Astrocyte of the spinal cord (primary cell): ENCODE results near the gene TMEM243.

Experiments used
- DNase-seq: peaks from one replicate; pipeline ENCODE4 v3.0.0; 2011; ENCODE audit warnings: low read depth, low spot score
- H3K4me3 ChIP-seq: 2 replicates; pipeline ENCODE4 v1.5.1; 2011; ENCODE audit warnings: low read depth, mild to moderate bottlenecking, low read length, moderate library complexity
- in situ Hi-C: cut with HindIII; loops from 2 replicates; pipeline ENCODE4 v1.10.0; 2017; ENCODE audit warnings: low sequenced_read_pairs
- TF ChIP-seq, protein P1 (sequence below): IDR thresholded peaks from 2 replicates; pipeline ENCODE4 v1.5.1; 2012; ENCODE audit warnings: low read depth, mild to moderate bottlenecking, low read length, inconsistent platforms

Gene TMEM243

DNA sequence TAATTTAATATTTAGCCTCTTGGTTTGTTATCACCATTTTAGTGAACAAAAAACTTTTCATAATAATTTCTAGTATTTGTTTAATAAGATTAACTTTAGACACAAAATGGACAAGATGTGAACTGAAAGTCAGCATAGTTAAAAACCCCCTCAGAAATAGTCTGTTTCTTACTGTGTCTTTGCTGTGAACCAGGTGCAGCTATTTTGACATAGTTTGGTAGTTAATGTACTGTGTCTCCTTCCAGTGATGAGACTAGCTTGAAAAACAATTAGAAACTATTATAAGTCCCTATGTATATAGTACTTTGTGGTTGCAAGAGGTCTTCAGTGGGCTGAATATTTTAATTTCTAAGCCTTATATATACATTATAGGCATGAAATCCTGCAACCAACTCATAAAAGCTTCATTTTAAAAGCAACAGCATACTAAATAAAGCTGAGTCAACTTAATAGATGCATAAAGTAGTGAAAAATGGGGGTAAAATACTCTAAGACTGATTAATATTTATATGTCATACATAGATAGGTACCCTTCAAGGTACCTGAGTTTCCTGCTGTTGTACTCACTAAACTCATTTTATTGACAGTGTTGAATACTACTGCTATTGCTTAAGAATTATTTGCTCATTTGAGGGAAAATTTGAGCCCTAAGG, 48.1 kb downstream of the TMEM243 start:
- no peak overlapping the region for H3K4me3 ChIP-seq
- DNase-seq = no peak
- TF ChIP-seq, protein P1, sequence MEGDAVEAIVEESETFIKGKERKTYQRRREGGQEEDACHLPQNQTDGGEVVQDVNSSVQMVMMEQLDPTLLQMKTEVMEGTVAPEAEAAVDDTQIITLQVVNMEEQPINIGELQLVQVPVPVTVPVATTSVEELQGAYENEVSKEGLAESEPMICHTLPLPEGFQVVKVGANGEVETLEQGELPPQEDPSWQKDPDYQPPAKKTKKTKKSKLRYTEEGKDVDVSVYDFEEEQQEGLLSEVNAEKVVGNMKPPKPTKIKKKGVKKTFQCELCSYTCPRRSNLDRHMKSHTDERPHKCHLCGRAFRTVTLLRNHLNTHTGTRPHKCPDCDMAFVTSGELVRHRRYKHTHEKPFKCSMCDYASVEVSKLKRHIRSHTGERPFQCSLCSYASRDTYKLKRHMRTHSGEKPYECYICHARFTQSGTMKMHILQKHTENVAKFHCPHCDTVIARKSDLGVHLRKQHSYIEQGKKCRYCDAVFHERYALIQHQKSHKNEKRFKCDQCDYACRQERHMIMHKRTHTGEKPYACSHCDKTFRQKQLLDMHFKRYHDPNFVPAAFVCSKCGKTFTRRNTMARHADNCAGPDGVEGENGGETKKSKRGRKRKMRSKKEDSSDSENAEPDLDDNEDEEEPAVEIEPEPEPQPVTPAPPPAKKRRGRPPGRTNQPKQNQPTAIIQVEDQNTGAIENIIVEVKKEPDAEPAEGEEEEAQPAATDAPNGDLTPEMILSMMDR = no peak
- in situ Hi-C loops = no loop called here

DNA sequence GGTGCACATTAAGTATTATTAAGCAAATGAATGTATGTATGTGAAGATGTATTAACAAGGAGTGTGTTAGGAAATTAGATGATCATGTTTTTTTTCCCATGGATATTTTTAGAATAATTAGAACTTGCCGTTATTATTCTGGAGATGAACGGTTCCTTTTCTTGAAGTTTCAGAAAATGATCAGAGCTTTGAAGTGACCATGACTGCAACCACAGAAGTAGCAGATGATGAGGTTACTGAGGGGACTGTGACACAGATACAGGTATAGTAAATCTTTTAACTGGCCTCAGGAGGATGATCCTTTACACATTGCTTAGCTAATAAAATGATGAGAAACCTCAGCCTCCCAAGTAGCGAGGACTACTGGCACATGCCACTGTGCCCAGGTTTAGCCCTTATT, 48.7 kb downstream of the TMEM243 start:
- no peak overlapping the region for H3K4me3 ChIP-seq
- in situ Hi-C loops = no loop called here
- DNase-seq = no peak
- TF ChIP-seq, protein P1 = no peak

DNA sequence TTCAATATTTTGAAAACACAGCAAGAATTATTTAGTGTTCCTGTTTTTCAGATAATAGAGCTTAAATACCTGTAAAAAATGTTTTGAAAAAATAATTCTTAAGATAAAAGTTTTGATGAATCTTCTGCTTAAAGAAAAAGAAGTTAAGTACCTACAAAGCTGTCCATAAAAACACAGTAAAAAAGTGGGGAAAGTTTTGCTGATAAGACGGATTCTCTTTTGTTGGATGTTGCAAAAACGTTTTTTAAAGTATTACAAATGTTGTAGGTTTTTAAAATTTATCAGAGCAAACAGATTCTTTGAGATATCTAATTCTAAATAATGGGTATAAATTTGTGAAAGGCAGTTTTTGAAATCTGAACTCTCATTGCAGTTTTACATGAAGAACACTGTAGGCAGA, 55.1 kb downstream of the TMEM243 start:
- H3K4me3 ChIP-seq = no peak overlapping the region
- TF ChIP-seq, protein P1 = no peak
- in situ Hi-C loops = no loop called here

DNA sequence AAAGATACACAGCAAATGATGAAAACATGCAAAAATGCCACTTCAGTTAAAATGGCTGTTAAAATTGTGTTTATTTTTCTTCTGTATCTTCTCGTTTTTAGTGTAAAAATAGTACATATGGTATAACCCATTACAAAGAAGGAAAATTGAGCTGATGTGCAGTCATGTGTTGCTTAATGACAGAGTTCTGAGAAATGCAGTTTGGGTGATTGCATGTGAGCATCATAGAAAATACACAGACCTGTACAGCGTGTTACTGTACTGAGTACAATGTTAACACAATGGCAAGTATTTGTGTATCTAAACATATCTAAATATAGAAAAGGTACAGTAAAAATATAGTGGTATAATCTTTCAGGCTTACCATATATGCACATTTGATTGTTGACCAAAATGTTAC, 60.0 kb downstream of the TMEM243 start:
- TF ChIP-seq, protein P1 = no peak
- no peak overlapping the region for H3K4me3 ChIP-seq
- no peak for DNase-seq
- in situ Hi-C loops = no loop called here

More for the DNA sequence above, 55.1 kb downstream of the TMEM243 start:
- no peak for DNase-seq

DNA sequence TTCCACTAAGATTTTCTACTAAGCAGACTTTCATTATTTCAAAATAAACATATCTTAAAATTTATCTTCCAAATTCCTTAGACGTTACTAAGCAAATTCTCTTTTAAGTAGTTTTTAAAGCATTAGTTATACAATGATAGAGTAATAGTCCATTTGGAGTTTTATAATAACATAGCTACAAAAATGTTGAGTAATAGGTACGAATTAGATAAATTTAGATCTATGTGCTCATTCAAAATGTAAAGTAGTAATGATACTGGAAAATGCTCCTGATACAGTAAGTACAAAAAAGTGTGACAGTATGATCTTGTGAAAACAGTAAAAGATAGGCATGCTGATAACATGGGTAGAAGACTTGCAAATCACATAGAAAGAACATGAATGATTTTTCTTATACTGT, 62.8 kb downstream of the TMEM243 start:
- TF ChIP-seq, protein P1 = no peak
- no peak for DNase-seq
- H3K4me3 ChIP-seq = no peak overlapping the region
- in situ Hi-C loops = no loop called here

DNA sequence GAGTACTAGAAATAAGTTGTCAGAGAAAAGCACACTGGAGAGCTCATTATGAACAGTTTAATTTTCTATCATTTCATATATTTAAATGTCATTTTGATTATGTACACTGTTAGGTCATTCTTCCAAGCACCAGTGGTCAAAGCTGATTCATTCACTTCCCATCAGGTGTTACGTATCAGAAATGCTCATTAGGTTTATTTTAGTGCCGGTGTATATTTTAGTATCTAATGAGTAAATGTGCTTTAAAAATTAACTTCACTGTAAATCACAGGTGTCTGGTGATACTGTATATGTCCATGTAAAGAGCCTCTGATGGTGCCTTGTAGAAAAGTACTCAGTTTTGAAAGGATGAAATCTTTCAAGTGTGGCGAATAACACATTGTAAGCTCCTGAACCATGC, 63.7 kb downstream of the TMEM243 start:
- in situ Hi-C loops = no loop called here
- TF ChIP-seq, protein P1 = no peak
- no peak overlapping the region for H3K4me3 ChIP-seq
- no peak for DNase-seq
